ENCODE measurements around the gene ENSA.

GRCh38 chr1:150578272-150579109 is 50.9 kb downstream of the ENSA start:
- TF ChIP-seq CTCF (IDR thresholded peaks at IDR 0.05; ENCODE audit: low read depth, low read length) (no peak), POLR2A (IDR thresholded peaks at IDR 0.05; ENCODE audit: extremely low read depth, insufficient read length) (no peak), MAX (IDR thresholded peaks at IDR 0.05; ENCODE audit: low read depth, low read length) (no peak)
